Measurements from ENCODE around the gene ABCC1.

- no peak for TF ChIP-seq CTCF (IDR thresholded peaks at IDR 0.05; ENCODE audit: poor library complexity)
- TF ChIP-seq EZH2phosphoT487 (IDR thresholded peaks at IDR 0.05; ENCODE audit: low read depth, severe bottlenecking, unreplicated experiment), result no peak
- TF ChIP-seq EZH2 (IDR thresholded peaks at IDR 0.05; ENCODE audit: borderline replicate concordance), result no peak
These were observed 2.9 kb downstream of the ABCC1 start for GRCh38 chr16:15952265-15952711.
